Stimulated activated CD4-positive, alpha-beta T cell treated with anti-CD3 and anti-CD28 coated beads, Interleukin-15, amount 100 ng/mL, for 48 hours (primary cell): ENCODE measurements around the gene LRTM2.

Experiments used
- DNase-seq, 2 donors: peaks; one replicate each; pipeline ENCODE4 v3.0.0-alpha.2; 2020; ENCODE audit warnings: low read depth in 2 of 2

The LRTM2 gene

GRCh38 chr12:1884651-1885050 is 64.3 kb downstream of the LRTM2 start:
- DNase-seq = no peak

GRCh38 chr12:1885082-1885596 is 64.8 kb downstream of the LRTM2 start:
- DNase-seq = no peak

GRCh38 chr12:1885599-1886245 is 65.4 kb downstream of the LRTM2 start:
- no peak for DNase-seq
